Loucy (cell line): ENCODE results near the gene LMX1B.

Experiments used
- EZH2phosphoT487 ChIP-seq: fragments of 200-600 bp; IDR thresholded peaks from 2 replicates; pipeline ENCODE4 v1.6.1; 2018; ENCODE audit warnings: antibody characterized with exemption, mild to moderate bottlenecking, moderate library complexity, borderline replicate concordance
- TF ChIP-seq, protein P1 (sequence below): fragments of 200-600 bp; sonication (generic); conservative IDR thresholded peaks from 2 replicates; pipeline ENCODE4 v1.5.1; 2014; ENCODE audit warnings: mild to moderate bottlenecking, antibody characterized with exemption, low read length

GRCh38 chr9:126626127-126626925 is 12.6 kb downstream of the LMX1B start:
- no peak for TF ChIP-seq EZH2phosphoT487
- TF ChIP-seq, protein P1, sequence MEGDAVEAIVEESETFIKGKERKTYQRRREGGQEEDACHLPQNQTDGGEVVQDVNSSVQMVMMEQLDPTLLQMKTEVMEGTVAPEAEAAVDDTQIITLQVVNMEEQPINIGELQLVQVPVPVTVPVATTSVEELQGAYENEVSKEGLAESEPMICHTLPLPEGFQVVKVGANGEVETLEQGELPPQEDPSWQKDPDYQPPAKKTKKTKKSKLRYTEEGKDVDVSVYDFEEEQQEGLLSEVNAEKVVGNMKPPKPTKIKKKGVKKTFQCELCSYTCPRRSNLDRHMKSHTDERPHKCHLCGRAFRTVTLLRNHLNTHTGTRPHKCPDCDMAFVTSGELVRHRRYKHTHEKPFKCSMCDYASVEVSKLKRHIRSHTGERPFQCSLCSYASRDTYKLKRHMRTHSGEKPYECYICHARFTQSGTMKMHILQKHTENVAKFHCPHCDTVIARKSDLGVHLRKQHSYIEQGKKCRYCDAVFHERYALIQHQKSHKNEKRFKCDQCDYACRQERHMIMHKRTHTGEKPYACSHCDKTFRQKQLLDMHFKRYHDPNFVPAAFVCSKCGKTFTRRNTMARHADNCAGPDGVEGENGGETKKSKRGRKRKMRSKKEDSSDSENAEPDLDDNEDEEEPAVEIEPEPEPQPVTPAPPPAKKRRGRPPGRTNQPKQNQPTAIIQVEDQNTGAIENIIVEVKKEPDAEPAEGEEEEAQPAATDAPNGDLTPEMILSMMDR = no peak
